ENCODE data around the gene IRF2BP1. TPM values are rescaled to one million over a fixed set of nuclear protein-coding genes. Genes with fewer than 3 reads are reported as not detected.
A peak's percentile ranks its signal among the peaks of the same experiment; 100 is the strongest.

IRF2BP1 gene
- polyA plus RNA-seq (2013, experiment 1 of 4), result 18.4 TPM
- 18.2 TPM for polyA plus RNA-seq (2013, experiment 2 of 4)
- polyA plus RNA-seq (2013, experiment 3 of 4), result 18.7 TPM
- polyA plus RNA-seq (2013, experiment 4 of 4), result 19.7 TPM

GRCh38 chr19:45885556-45886426 is at the start of gene IRF2BP1:
Gene IRF2BP1, minus strand, starts transcription at chr19:45886141. Its CDS starts 367 bp downstream, at chr19:45885774.
- Histone ChIP-seq H3K36me3 (ENCODE audit: control insufficient read depth, insufficient read depth, low read length) (peaks cover 9% of the 10 kb centered on the region), H3K9me3 (ENCODE audit: control insufficient read depth, low read length) (no peaks in the 10 kb centered on the region), H3K4me3 (ENCODE audit: insufficient read depth, low read depth, low read length) (peak within 1 kb of the TSS; percentile 86), H3K4me1 (ENCODE audit: control insufficient read depth, insufficient read depth, low read length) (peaks cover 10% of the 10 kb centered on the region), H3K27ac (ENCODE audit: insufficient read depth, low read depth, low read length, poor library complexity, severe bottlenecking) (peak within 1 kb of the TSS; percentile 87), H3K27me3 (ENCODE audit: control insufficient read depth, insufficient read depth, low read length, poor library complexity, severe bottlenecking) (no peaks in the 10 kb centered on the region)
- WGBS, 2 experiments, result 1% methylated on average over 107 of the region's 107 CpGs

DNA sequence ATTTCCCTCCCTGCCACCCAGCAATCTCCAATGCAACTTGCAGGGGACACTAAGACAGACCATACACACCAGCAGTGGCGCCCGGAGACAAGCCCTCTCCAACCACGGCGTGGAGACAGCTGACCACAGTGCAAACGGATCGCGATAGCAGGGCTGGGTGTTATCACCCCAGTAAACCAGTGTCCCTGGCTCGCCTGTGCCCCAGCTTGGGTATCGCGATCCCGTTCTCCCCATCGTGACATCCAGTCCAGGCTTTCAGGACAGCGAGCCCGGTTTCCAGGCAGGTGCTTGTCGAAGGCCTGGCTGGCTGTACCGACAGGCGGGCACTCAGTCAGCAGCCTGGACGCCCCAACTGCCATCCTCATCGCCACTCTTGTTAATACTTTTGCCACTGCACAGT is 49.3 kb upstream of the IRF2BP1 start:
- Histone ChIP-seq H3K36me3 (ENCODE audit: control insufficient read depth, insufficient read depth, low read length) (no peaks in the 10 kb centered on the region), H3K27ac (ENCODE audit: insufficient read depth, low read depth, low read length, poor library complexity, severe bottlenecking) (no peak overlapping the region), H3K4me3 (ENCODE audit: insufficient read depth, low read depth, low read length) (no peak overlapping the region), H3K4me1 (ENCODE audit: control insufficient read depth, insufficient read depth, low read length) (peaks cover 8% of the 10 kb centered on the region), H3K9me3 (ENCODE audit: control insufficient read depth, low read length) (no peaks in the 10 kb centered on the region), H3K27me3 (ENCODE audit: control insufficient read depth, insufficient read depth, low read length, poor library complexity, severe bottlenecking) (peaks cover 6% of the 10 kb centered on the region)
- WGBS, 2 experiments, result 83 to 84% methylated on average over 19 of the region's 19 CpGs

DNA sequence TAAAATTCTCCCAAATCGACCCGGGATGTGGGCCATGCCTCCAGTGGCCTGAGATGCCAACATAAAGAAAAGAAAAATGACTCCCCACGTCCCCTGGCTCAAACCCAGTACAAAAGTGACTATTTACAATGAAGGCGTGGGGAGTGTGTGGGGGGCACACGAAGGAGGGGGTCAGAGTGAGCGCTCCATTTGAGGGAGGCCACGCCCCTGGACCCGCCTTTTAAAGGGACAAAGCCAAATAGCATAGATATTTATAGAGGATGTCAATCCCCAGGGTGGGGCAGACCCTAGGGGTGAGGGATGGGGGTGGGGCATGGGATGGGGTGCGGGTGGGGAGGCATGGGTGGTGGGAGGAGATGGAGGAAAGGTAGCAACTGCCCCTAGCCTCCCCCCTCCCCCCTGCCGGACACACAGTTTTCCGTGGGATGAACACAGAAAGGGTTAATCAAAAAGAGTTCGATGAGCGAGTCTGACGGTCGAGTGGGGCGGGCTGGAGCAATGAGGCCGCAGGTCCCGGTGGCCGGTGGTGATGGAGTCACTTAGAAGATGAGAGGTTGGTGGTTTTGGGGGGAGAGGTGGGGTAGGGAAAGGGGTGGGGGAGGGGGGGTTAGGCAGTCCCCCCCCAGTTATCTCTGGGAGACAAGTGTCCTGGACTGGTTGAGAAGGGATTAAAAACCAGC is 48.8 kb upstream of the IRF2BP1 start:
- Histone ChIP-seq H3K36me3 (ENCODE audit: control insufficient read depth, insufficient read depth, low read length) (no peaks in the 10 kb centered on the region), H3K9me3 (ENCODE audit: control insufficient read depth, low read length) (no peaks in the 10 kb centered on the region), H3K4me3 (ENCODE audit: insufficient read depth, low read depth, low read length) (no peak overlapping the region), H3K4me1 (ENCODE audit: control insufficient read depth, insufficient read depth, low read length) (peaks cover 8% of the 10 kb centered on the region), H3K27me3 (ENCODE audit: control insufficient read depth, insufficient read depth, low read length, poor library complexity, severe bottlenecking) (peaks cover 6% of the 10 kb centered on the region), H3K27ac (ENCODE audit: insufficient read depth, low read depth, low read length, poor library complexity, severe bottlenecking) (no peak overlapping the region)
- WGBS, 2 experiments, result 55 to 60% methylated on average over 18 of the region's 19 CpGs

GRCh38 chr19:45933759-45934158 is 47.8 kb upstream of the IRF2BP1 start:
- H3K4me3 ChIP-seq (ENCODE audit: insufficient read depth, low read depth, low read length), result no peak overlapping the region

DNA sequence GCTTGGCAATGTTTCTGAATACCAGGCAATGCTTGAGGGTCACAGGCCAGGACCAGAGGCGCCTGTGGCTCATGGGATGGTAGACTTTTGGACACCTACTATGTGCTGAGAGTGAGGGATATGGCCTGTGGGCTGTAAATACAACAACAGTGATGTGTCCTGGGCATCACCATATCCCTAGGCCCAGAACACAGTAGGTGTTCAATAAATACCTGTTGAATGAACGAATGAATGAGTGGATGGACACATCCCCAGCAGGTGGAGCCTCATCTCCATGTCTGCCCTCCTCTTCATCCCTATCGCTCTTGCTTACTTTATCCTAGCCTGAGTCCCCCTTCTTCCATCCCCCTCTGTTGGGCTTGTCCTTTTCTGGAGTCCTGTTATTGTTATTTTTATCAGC is 45.1 kb upstream of the IRF2BP1 start:
- no peaks in the 10 kb centered on the region for H3K9me3 ChIP-seq (ENCODE audit: control insufficient read depth, low read length)
- H3K4me1 ChIP-seq (ENCODE audit: control insufficient read depth, insufficient read depth, low read length), result peaks cover 11% of the 10 kb centered on the region
- 65 to 76% methylated on average over 3 of the region's 3 CpGs for WGBS, 2 experiments
- peaks cover 17% of the 10 kb centered on the region for H3K27me3 ChIP-seq (ENCODE audit: control insufficient read depth, insufficient read depth, low read length, poor library complexity, severe bottlenecking)
- no peaks in the 10 kb centered on the region for H3K36me3 ChIP-seq (ENCODE audit: control insufficient read depth, insufficient read depth, low read length)
- no peak overlapping the region for H3K27ac ChIP-seq (ENCODE audit: insufficient read depth, low read depth, low read length, poor library complexity, severe bottlenecking)
- no peak overlapping the region for H3K4me3 ChIP-seq (ENCODE audit: insufficient read depth, low read depth, low read length)

More at GRCh38 chr19:45933759-45934158, 47.8 kb upstream of the IRF2BP1 start:
- Histone ChIP-seq H3K9me3 (ENCODE audit: control insufficient read depth, low read length) (no peaks in the 10 kb centered on the region), H3K27me3 (ENCODE audit: control insufficient read depth, insufficient read depth, low read length, poor library complexity, severe bottlenecking) (peaks cover 10% of the 10 kb centered on the region), H3K4me1 (ENCODE audit: control insufficient read depth, insufficient read depth, low read length) (peaks cover 8% of the 10 kb centered on the region), H3K27ac (ENCODE audit: insufficient read depth, low read depth, low read length, poor library complexity, severe bottlenecking) (no peak overlapping the region), H3K36me3 (ENCODE audit: control insufficient read depth, insufficient read depth, low read length) (no peaks in the 10 kb centered on the region)
- WGBS, 2 experiments, result 85 to 86% methylated on average over 9 of the region's 9 CpGs

- WGBS, 2 experiments, result 85 to 88% methylated on average over 2 of the region's 2 CpGs
- no peaks in the 10 kb centered on the region for H3K9me3 ChIP-seq (ENCODE audit: control insufficient read depth, low read length)
- H3K27me3 ChIP-seq (ENCODE audit: control insufficient read depth, insufficient read depth, low read length, poor library complexity, severe bottlenecking), result peaks cover 17% of the 10 kb centered on the region
Measured at GRCh38 chr19:45929247-45929646, 43.3 kb upstream of the IRF2BP1 start.

DNA sequence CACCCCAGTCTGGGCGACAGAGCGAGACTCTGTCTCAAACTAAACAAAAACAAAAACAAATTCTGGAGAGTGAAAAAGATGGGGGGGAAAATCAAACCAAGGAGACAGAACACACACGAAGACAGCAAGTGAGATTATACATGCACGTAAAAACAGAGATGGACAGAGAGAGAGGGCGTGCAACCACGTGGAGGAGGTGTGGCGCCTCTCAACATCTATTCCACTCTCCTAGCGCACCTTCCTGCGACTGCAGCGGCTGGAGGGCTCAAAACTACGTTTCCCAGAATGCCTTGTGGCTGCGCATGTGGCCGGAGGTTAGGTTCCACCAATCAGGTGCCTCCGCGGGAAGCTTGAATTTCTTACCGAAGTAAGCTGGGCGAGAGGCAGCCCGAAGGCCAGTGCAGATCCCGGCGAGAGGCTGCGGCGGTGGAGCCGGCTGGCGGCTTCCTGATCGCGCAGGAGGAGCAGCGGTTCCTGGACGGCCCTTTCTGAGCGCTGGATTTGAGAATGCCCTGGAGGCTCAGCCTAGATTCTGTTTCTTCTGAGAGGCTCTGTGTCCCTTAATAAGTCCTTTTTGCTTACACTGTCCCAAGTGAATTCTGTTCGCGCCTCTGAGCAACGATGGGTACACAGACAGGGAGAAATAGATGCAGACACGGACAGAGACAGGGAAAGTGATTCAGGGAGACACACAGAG is 41.8 kb upstream of the IRF2BP1 start:
- whole genome bisulfite sequencing, 2 experiments, result 12% methylated on average over 33 of the region's 33 CpGs
- peaks cover 17% of the 10 kb centered on the region for H3K27me3 ChIP-seq (ENCODE audit: control insufficient read depth, insufficient read depth, low read length, poor library complexity, severe bottlenecking)
- no peak overlapping the region for H3K27ac ChIP-seq (ENCODE audit: insufficient read depth, low read depth, low read length, poor library complexity, severe bottlenecking)
- H3K4me1 ChIP-seq (ENCODE audit: control insufficient read depth, insufficient read depth, low read length), result peaks cover 3% of the 10 kb centered on the region
- H3K9me3 ChIP-seq (ENCODE audit: control insufficient read depth, low read length), result no peaks in the 10 kb centered on the region
- H3K36me3 ChIP-seq (ENCODE audit: control insufficient read depth, insufficient read depth, low read length), result no peaks in the 10 kb centered on the region
- H3K4me3 ChIP-seq (ENCODE audit: insufficient read depth, low read depth, low read length), result peak overlapping the region; percentile 11

More at GRCh38 chr19:45929247-45929646, 43.3 kb upstream of the IRF2BP1 start:
- Histone ChIP-seq H3K27ac (ENCODE audit: insufficient read depth, low read depth, low read length, poor library complexity, severe bottlenecking) (no peak overlapping the region), H3K4me3 (ENCODE audit: insufficient read depth, low read depth, low read length) (no peak overlapping the region), H3K36me3 (ENCODE audit: control insufficient read depth, insufficient read depth, low read length) (no peaks in the 10 kb centered on the region), H3K4me1 (ENCODE audit: control insufficient read depth, insufficient read depth, low read length) (peaks cover 3% of the 10 kb centered on the region)

DNA sequence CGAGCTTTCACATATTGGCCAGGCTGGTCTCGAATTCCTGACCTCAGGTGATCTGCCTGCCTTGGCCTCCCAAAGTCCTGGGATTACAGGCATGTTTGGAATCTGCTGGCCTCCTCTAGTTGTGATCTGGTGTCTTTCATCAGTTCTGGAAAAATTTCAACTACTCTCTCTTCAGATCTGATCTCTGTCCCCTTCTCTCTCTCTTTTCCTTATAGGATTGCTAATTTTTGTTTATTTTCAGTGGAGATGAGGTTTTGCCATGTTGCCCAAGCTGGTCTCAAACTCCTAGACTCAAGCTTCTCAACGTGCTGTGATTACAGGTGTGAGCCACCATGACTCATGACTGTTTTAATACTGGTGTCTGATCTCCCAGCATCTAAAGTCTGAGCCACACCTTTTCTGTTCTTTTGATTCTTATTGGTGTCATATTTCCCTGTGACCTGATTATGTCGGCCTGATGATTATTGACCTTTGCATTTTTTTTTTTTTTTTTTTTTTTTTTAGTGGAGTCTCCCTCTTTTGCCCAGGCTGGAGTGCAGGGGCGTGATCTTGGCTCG is 39.0 kb upstream of the IRF2BP1 start:
- Histone ChIP-seq H3K36me3 (ENCODE audit: control insufficient read depth, insufficient read depth, low read length) (no peaks in the 10 kb centered on the region), H3K27me3 (ENCODE audit: control insufficient read depth, insufficient read depth, low read length, poor library complexity, severe bottlenecking) (peaks cover 11% of the 10 kb centered on the region)
- 80 to 82% methylated on average over 6 of the region's 6 CpGs for WGBS, 2 experiments

GRCh38 chr19:45922281-45922680 is 36.3 kb upstream of the IRF2BP1 start:
- no peak overlapping the region for H3K4me3 ChIP-seq (ENCODE audit: insufficient read depth, low read depth, low read length)
- no peaks in the 10 kb centered on the region for H3K27me3 ChIP-seq (ENCODE audit: control insufficient read depth, insufficient read depth, low read length, poor library complexity, severe bottlenecking)
- 58 to 60% methylated on average over 9 of the region's 9 CpGs for WGBS, 2 experiments
- no peaks in the 10 kb centered on the region for H3K4me1 ChIP-seq (ENCODE audit: control insufficient read depth, insufficient read depth, low read length)
- H3K36me3 ChIP-seq (ENCODE audit: control insufficient read depth, insufficient read depth, low read length), result no peaks in the 10 kb centered on the region
- H3K9me3 ChIP-seq (ENCODE audit: control insufficient read depth, low read length), result no peaks in the 10 kb centered on the region
- no peak overlapping the region for H3K27ac ChIP-seq (ENCODE audit: insufficient read depth, low read depth, low read length, poor library complexity, severe bottlenecking)

More for the DNA sequence above, 39.0 kb upstream of the IRF2BP1 start:
- Histone ChIP-seq H3K4me1 (ENCODE audit: control insufficient read depth, insufficient read depth, low read length) (peaks cover 3% of the 10 kb centered on the region), H3K9me3 (ENCODE audit: control insufficient read depth, low read length) (no peaks in the 10 kb centered on the region), H3K27ac (ENCODE audit: insufficient read depth, low read depth, low read length, poor library complexity, severe bottlenecking) (no peak overlapping the region), H3K4me3 (ENCODE audit: insufficient read depth, low read depth, low read length) (no peak overlapping the region)
